ENCODE data around the gene CTTNBP2. TPM values are rescaled to one million over a fixed set of nuclear protein-coding genes. Genes with fewer than 3 reads are reported as not detected.

The CTTNBP2 gene
- polyA plus RNA-seq, 3 donors, result 28.7 to 33.5 (median 32.1) TPM

DNA sequence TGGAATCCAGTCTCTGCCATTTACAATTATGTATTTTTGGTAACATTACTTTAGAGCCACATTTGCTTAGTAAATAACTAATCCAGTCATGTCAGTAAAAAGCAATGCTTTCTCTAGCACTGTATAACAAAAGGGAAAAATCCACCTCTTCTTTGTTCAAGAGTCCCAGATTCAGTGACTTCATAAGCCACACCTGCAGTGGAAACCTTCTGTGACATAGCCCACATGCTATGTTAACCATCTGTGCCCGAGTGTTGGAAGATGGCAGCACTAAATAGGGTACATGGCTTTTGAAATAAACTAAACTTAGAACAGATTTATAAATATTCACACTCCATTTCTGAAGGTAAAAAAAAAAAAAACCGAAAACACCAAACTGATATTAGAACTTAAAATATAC, 83.0 kb downstream of the CTTNBP2 start:
- DNase-seq (ENCODE audit: low read depth in 3 of 3, low spot score in 2 of 3), result no peak

DNA sequence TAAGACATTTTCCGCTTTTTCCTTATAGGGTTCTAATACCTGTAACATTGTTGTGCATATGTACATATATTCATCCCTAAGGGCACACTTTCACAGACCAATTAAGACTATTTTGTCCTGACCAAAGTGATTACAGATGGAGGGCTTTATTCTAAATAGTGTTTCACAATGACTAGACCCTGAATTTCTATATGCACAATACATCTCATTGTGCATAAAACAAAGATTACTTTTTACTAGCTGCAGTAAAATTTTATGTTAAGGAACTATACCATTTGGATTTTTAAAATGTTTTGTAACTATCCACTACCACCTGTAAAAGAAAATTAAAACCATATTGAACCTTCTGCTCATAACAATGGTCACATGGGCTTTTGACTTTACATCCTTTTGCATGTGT, 87.8 kb downstream of the CTTNBP2 start:
- DNase-seq (ENCODE audit: low read depth in 3 of 3, low spot score in 2 of 3), result no peak

DNA sequence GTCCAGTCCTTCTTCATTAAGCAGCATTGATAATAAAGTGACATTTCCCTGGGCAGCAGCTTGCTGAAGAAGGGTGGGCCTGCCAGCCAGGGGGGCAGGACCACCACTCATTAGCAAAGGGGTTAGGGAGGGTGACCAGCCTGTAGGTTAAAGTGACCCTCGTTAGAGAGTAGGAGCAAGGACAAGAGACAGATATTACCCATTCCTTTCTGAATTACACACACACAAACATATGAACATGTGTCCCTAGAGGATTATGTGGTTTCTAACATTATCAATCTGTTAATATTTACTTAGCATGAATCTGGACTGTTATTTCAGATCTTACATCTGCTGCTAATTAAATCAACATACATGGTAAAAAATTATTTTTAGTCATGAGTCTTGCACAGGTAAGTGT, 88.9 kb downstream of the CTTNBP2 start:
- DNase-seq (ENCODE audit: low read depth in 3 of 3, low spot score in 2 of 3), result no peak

DNA sequence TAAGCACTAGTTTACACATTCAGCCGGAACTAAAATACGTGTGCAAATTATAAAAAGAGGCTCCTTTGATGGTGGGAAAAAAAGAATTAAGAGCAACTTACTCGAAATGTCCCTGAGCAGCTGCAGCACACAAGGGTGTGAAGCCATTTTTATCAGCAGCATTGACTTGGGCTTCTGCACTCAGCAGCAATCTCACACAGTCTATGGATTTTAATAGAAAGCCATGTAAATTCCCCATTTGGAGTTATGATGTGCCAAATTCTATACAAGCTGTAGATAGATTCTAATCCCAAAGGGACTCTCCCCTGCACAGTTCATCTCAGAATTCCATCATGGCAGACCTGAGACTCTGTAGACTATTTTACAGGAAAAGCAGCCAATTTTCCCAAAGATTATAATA, 90.5 kb downstream of the CTTNBP2 start:
- DNase-seq (ENCODE audit: low read depth in 3 of 3, low spot score in 2 of 3), result no peak

DNA sequence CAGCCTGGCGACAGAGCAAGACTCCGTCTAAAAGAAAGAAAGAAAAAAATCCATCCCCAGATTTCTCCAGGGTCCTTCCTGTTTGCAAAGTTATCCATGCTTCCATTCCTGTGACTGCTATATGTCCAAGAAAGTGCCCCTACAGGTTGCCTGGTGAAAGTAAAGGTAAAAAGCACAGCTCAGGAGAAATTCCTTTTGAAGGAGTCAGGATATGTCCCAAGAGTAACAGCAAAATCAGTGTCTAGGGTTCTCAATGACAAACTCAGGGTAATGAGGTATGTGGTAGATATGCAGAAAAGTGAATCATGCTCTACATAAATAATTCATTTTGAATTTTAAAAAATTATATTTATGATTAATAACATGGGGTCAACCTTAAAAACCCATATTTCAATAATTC, 91.5 kb downstream of the CTTNBP2 start:
- no peak for DNase-seq (ENCODE audit: low read depth in 3 of 3, low spot score in 2 of 3)

DNA sequence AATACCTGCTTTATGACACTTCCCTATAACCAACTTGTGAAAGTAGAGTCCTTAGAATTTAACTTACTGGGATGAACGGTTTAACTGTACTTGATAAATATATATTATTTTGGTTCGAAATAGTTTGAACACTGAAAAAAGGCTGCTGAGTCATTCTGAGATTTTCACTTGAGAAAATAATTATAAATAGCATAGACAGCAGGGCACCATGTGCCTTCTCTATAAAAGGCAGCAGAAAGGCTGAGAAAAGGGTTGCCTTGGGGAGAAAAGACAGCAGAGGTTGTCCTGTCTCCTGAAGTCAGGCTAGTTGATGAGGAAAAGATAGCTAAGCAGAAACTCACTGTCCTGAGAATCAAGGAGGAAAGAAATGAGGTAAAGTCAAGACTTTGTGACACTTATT, 92.4 kb downstream of the CTTNBP2 start:
- DNase-seq (ENCODE audit: low read depth in 3 of 3, low spot score in 2 of 3), result no peak

DNA sequence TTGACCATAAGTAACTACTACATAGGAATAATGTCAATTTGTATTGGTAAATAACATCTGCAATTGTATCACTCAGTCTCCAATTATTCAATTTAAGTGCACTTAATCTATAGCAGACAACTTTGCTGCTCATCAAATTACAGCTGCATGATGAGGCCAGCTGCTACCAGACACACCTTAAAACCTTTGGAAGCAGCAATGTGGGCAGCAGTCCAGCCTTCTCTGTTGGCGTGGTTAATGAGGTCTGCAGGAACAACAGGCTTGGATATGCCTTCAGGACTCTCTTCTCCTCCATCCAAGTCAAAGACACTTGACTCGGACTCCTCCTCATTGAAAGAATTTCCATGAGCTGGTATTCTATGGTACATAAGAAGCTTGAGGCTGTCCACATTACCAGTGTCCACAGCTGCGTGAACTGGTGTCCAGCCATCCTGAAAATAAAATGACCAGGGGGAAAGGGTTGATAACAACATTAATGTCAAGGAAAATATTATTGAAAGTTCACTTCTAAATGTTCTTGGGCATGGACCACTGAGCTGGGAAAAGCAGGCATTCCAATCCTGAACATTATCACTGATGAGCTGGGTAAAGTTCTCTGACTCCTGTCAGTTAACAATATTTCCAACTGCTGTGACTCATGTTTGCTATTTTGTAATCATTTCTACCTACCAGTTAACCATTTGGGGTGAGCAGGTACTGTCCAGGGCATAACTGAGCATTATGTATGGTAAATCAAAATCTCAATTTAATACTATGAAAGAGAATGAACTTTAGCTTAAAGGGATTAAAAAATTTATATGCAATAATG, 95.7 kb downstream of the CTTNBP2 start:
- no peak for DNase-seq (ENCODE audit: low read depth in 3 of 3, low spot score in 2 of 3)

DNA sequence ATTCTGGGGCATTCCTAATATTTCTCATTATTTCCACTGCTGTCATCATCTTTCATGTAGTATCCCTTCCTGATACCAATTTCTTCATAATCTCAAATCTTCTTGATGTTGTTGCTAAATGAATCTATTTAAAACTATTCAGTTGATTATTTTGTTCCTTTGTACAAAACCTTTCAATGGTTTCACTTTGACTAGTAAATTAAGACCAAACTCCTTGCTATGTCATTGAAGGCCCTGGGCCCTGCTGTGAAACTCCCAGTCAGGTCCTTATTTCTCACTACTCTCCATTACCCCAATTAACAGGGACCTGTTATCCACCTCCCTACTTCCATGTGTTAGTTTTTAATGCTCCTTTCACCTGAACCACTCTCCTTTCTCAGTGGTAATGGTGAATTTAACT, 97.0 kb downstream of the CTTNBP2 start:
- no peak for DNase-seq (ENCODE audit: low read depth in 3 of 3, low spot score in 2 of 3)

DNA sequence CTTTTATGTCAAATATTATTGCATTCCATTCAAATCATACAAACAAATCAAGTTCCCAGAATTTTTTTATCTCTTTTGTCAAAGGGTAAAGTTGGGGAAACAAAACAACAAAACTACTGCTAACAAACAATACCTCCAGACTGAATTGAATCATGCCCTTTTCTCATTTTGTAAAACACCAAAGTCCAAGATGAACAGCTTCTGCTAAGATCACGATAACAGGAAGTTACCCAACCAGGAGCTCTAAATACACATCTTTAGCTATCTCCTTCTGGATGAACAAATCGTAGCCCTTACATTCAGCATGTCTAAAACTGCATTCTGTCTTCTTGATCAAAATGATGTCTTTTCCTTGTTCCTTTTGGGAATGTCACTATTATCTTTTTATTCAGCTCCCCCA, 97.4 kb downstream of the CTTNBP2 start:
- no peak for DNase-seq (ENCODE audit: low read depth in 3 of 3, low spot score in 2 of 3)

DNA sequence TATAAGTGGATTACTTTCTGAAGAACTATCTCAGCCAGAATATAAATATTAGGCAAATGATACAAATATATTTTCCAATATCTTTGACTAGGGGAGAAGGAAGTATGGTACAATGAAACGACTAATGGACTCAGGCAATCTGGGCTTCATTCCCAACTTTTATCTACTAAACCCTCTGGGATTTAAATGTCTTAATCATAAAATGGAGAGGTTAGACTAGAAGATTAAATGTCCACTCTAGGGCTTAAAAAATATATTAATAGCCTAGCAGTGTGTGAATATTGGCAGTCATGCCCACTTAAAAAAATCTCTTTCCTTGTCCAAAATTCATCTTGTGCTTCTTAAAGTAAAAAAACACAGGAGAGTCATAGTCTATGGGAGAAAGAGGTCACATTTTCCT, 98.3 kb downstream of the CTTNBP2 start:
- DNase-seq (ENCODE audit: low read depth in 3 of 3, low spot score in 2 of 3), result no peak

DNA sequence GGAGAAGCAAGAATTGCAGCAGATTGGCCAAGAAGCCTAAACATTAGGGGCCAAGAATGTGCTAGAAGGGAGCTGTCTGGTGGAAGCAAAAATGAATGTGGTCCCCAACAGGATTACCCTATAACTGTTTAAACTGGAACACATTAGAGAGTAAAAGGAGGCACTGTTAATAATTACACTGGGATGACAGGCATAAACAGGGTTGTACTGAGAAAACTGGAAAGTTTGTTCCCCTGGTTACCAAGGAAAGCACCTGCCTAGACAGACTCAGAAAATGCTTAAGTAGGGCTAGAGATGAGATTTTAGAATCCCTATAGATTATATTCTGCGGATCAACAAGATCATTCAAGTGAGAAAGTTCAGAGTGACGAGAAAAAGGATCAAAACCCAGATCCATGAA, 100.8 kb downstream of the CTTNBP2 start:
- DNase-seq (ENCODE audit: low read depth in 3 of 3, low spot score in 2 of 3), result no peak

DNA sequence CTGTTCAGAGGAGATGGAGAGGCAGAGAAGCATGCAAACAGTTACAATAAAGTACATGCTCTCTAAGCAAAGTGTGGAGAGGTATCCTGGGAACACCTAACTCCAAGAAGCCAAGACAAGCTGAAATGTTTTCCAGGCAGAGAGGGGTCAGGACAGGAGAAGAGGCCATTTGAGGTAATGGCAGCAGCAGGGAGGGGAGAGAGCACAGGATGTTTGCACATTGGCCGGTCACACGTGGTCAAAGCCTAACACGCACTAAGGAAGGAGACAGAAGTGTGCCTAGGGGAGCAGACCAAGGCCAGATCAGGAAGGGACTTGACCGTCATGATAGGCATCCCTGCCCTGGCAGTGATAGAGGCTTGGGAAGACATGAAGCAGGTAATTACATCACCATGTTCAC, 101.5 kb downstream of the CTTNBP2 start:
- DNase-seq (ENCODE audit: low read depth in 3 of 3, low spot score in 2 of 3), result no peak

DNA sequence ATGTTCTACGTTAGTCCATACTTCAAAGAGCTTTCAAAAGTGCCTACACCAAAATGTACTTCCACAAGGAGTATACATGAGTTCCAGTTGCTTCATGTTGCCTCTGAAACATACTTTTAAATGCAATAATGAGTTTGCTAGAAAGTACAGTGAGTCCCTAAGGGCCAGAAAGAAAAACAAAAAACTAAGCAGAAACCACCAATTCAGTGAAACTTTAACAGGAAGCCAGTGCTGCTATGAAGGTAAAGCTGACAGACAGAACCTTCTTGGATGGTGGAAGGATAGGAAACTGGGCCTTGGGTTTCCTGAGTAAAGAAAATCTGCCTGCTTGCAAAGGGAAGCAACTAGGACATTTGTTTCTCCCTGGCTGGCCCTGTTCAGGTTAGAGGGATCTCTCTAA, 104.2 kb downstream of the CTTNBP2 start:
- no peak for DNase-seq (ENCODE audit: low read depth in 3 of 3, low spot score in 2 of 3)

DNA sequence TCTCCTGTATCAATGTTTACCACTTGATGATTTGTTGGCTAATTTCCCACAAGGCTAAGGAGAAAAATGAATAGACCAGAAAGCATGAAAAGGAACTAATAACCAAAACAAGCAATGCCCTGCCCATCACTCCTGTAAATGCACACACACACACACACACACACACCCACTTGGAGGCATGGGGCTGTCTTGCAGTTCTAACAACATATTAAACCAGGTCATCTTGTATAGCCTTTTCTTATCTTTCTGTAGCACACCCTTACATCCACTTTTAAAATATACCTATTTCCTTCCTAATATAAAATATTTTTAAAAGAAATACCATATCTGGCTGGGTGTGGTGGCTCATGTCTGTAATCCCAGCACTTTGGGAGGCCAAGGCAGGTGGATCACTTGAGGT, 105.3 kb downstream of the CTTNBP2 start:
- no peak for DNase-seq (ENCODE audit: low read depth in 3 of 3, low spot score in 2 of 3)

DNA sequence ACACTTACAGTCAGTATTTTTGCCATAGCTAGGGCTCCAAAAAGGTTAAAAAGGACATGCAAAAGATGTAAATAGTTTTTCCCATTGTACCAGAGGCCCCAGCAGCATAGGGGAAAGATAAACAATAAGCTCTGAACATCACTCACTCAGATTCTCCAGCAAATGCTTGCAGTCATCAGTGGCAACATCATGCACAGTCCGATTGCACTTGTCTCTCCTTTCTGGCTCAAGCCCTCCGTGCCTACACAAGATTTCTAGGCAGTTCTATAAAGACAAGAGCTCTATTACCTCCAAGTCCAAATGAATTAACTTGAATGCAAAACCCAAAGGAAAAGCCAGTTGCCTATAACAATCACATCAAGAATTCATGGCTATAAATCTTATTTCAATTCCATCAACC, 106.3 kb downstream of the CTTNBP2 start:
- DNase-seq (ENCODE audit: low read depth in 3 of 3, low spot score in 2 of 3), result no peak

DNA sequence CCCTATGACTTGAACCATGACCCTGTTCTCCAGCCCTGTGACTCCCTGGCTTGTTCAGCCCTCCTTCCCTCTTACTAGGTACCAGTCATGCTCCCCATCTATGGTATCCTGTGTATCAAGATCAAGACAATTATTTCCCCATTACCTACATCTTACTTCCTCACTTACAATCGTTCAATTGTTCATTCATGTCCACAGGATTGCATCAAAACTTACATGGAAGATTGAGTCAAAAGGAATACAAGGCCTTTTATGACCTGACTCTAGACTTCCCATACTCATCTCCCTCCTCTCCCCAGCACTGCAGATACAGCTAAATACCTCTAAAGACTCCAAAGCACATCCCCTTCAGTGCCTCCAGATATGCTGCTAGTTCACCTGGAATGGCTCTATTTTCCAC, 109.2 kb downstream of the CTTNBP2 start:
- no peak for DNase-seq (ENCODE audit: low read depth in 3 of 3, low spot score in 2 of 3)

DNA sequence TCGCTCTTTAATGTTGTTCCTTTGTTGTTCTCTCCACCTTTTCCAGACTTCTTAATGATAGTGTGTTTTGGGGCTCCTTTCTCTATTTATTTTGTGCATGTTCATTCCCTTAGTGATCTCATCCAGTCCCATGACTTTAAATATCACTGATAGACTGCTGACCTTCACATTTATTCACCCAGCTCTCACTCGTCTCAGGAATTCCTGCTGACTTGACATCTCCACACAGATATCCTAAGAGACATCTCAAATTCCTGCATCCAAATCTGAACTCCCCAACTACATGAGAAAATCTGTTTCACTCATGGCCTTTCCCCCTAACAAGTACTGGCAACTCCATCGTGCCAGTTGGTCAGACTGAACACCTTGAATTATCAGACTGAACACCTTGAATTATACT, 111.2 kb downstream of the CTTNBP2 start:
- no peak for DNase-seq (ENCODE audit: low read depth in 3 of 3, low spot score in 2 of 3)

DNA sequence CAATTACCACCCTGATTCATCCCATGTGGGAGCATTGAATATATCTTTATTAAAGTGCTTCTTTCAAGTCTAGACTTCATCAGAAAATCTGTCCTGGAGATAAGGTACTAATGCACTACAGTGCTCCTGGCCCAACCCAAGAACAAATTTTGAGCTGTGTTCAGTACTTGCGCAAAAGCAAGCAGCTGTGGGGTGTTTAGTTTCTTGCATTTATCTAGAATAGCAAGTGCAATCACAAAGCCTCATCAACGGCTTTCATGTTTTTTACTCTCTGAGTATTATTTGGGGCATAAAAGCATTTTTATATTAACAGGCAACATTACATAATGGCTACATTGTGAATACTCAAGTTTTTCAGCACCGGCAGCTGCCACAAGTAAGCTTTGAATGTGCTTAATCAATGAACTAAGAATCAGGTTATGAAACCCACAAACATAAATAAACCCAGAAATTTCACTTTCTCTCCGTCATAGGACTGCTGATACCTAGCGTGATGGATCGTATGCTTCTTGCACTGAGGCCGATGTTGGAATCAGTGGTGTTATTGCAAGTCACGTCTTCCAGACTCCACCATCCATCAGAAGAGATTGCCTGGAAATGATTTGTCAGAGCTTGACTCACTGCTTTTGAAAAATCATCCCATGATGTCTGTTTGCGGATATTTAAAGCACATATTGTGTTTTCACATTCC, 113.1 kb downstream of the CTTNBP2 start:
- DNase-seq (ENCODE audit: low read depth in 3 of 3, low spot score in 2 of 3), result no peak

DNA sequence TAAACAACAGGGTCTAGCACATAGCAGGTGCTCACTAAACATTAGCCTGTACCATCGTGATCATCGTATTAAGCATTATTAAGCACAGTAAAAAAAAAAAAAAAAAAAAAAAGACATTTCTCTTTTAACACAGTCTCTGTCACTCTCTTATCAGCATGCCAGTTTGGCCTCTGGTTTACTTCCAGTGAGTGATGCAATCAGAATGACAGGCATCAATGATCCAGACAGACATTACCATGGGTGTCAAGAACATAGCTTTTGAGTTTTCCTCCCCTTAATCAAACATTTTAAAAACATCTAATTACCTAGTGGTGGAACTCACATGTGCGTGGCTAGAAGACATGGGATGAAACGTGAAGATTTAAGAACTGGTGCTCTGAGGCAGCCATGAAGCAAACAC, 115.8 kb downstream of the CTTNBP2 start:
- DNase-seq (ENCODE audit: low read depth in 3 of 3, low spot score in 2 of 3), result no peak

DNA sequence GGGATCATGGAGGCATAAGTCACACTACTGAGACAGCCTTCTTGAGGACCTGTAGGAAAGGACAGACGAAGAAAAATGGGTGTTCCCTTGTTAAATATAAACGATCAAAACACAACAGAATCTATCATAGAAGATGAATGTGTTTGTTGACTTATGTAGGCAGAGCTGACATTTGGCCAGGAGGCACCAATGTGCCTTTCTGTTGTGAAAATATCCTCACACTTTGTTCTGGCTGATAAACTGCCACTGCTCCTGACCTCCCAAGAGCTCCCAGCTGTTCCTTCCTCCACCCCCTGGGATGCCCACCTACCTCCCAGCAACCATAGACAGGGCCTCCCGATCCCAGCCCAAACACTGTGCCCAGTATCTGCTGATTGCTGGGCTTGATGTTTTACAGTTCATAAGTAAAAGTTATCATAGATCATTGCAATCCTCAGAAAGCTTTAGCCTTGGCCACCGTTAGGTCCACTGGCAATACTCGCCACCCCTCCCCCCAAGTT, 116.6 kb downstream of the CTTNBP2 start:
- DNase-seq (ENCODE audit: low read depth in 3 of 3, low spot score in 2 of 3), result no peak

DNA sequence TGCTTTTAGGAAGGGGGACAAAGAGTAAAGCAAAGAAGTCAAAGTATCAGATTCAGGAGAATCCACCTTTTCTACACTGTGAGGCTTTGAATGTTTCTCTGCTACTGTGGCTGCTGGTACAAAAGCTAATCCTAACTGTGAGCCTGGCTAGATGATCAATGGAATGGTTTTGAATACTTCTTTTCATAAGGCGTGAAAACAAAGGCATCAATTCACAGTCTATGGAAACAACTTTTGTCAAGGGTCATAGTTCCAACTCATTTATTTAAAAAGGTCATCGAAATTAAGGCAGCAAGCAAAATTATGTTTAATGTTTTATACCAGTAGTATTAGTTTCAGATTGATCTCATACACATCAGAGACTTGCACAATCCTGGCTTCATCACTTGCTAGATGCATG, 118.1 kb downstream of the CTTNBP2 start:
- no peak for DNase-seq (ENCODE audit: low read depth in 3 of 3, low spot score in 2 of 3)

DNA sequence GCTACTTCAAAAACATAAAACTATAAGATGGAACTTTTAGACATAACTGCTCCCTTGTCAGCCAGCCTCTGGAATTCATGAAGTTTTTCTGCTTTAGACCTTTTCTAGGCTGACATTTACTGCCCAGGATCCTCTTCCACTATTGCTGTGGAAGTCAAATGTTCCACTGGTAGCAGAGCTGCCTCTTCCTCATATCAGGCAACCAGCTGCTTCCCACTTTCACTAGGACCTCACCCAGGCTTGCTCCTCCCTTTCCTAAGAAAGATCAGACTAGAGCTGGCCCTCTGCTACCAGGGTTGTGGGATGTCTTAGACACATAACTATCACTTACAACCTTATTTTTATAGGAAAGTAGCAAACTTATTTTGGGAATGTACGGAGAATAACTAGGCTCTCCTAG, 121.5 kb downstream of the CTTNBP2 start:
- DNase-seq (ENCODE audit: low read depth in 3 of 3, low spot score in 2 of 3), result no peak
